Measurements from ENCODE around the gene SP140L.
"Not testable (repeated sequence)": the region's sequence is repeated elsewhere in the genome, so short reads cannot be mapped to it uniquely, and the experiment has no call there.

SP140L gene

GRCh38 chr2:230324503-230324902 lies 2.5 kb upstream of the SP140L start:
- DNase-seq: no peak

- DNase-seq: no peak
Measured at GRCh38 chr2:230325316-230326243, 1.4 kb upstream of the SP140L start.

DNA sequence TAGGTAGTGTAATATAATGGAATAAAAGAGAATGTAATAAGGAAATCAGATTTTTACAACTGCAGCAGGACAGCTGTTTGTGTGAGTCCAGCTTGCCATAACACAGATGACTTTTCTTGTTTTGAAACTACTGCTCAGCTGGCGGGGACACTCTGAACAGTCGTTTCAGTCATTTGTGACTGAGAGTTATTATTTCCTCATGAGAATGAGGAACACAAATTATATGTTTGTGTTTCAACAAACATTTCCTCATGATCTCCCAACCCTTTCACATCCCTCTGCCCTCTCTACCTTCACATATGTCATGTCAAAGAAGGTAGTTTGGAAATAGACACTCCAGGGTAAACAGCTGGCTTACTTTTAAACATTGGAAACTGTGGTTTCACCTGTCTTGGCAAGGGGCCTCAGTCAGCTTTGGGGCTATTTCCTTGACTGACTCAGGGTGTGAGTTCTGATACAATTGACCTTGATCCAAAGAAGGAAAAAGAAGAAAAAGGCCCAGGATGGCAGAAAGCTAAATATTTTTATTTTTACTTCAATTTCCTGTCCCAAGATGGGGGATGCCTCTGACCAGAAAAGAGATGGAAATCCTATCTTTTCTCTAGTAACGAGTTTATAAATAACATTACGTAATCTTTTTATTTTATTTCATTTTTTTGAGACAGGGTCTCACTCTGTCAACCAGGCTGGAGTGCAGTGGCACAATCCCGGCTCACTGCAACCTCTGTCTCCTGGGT lies 593 bp downstream of the SP140L start:
- DNase-seq: peak; percentile 71

GRCh38 chr2:230328155-230328458 lies 1.1 kb downstream of the SP140L start:
- DNase-seq: peak; percentile 43

DNA sequence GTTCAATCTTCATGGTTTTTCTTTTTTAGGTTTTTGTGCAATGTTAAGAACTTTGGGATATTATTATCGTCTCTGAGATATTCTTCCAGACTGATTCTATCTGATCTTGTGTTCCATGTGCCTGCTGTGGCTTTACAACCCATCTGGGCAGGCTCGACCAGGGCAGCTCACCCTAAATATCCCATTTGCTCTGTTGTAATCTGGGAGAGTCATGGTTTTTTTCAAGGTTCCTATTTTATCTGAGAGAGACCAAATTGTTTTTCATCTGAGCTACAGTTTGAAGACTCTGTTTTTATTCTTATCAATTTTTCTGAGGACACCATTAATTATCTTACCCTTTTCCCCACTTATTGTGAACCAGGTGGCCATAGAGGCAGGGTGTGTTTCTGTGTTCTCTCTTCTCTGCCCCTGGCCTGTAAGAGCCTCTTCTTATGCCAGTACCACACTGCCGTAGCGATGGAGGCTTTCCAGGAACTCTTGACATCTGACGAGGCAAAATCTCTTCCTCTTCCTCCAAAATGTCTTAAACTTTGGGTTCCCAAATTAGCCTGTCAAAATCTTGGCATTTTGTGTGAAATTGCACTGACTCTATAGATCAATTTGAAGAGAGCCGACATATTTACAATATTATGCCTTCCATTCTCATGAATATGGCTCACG lies 3.1 kb downstream of the SP140L start:
- peak; percentile 58 for DNase-seq

- peak; percentile 34 for DNase-seq
Measured at GRCh38 chr2:230330725-230331124, 3.7 kb downstream of the SP140L start.

DNA sequence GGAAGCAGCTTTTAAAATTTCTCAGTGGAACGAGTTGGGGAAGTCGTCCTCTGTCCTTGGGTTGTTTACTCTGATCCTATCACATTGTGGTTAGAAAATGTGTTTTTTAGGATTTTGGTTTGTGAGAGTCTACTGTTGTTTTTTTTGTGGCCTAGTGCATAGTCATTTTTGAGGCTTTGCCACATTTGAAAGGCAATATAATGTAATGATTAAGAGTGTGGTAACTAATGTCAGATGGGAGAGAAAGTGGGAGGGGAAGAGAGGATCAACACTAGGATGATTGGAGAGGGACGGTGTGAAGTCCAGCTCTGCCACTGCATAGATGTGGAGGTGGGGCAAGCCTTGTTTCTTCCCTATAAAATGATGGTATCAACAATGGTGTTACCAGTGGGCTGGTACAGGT lies 8.5 kb downstream of the SP140L start:
- DNase-seq: peak; percentile 94

DNA sequence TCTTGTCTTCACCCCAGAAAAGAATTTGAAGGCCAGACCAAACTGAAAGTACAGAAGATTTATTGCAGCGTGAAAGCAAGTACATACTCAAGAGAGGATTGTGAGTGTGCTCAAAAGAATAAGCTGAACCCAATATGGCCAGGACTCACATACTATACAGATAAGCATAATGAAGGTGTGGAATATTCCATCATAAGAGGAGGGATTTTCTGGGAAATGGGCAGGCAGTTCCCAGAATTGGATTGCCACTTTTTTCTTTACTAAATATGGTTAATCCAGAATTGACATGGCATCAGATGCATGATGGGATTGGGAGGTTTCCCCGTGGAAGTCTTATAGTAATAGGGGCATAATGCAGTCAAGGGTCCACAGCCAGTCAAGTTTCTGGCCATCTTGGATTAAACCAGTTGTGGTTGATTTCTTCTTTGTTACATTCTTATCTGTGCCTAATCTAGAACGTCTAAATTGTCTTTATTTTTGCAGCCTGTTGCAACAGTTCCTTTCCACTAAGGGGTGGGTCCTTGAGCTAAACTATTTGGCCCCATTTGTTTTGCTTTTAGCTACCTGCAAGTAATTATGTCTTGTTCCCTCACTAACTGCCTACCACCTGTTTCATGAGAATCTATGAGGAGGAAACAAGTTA lies 9.0 kb downstream of the SP140L start:
- DNase-seq: peak; percentile 94

DNA sequence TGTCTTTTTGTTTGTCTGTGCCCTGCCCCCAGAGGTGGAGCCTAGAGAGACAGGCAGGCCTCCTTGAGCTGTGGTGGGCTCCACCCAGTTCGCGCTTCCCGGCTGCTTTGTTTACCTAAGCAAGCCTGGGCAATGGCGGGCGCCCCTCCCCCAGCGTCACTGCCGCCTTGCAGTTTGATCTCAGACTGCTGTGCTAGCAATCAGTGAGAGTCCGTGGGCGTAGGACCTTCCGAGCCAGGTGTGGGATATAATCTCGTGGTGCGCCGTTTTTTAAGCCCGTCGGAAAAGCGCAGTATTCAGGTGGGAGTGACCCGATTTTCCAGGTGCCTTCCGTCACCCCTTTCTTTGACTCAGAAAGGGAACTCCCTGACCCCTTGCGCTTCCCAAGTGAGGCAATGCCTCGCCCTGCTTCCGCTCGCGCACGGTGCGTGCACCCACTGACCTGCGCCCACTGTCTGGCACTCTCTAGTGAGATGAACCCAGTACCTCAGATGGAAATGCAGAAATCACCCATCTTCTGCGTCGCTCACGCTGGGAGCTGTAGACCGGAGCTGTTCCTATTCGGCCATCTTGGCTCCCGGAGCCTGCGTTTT lies 15.0 kb downstream of the SP140L start:
- DNase-seq: not testable (repeated sequence)

GRCh38 chr2:230343041-230343624 lies 16.1 kb downstream of the SP140L start:
- not testable (repeated sequence) for DNase-seq

DNA sequence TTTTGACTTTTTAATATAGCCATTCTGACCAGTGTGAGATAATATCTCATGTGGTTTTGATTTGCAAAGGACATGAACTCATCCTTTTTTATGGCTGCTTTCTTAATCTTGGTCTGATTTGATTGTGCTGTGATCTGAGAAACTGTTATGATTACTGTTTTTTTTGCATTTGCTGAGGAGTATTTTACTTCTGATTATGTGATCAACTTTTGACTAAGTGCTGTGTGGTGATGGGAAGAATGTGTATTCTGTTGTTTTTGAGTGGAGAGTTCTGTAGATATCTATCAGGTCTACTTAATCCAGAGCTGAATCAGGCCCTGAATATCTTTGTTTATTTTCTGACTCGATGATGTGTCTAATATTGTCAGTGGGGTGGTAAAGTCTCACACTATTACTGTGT lies 16.8 kb downstream of the SP140L start:
- no peak for DNase-seq

DNA sequence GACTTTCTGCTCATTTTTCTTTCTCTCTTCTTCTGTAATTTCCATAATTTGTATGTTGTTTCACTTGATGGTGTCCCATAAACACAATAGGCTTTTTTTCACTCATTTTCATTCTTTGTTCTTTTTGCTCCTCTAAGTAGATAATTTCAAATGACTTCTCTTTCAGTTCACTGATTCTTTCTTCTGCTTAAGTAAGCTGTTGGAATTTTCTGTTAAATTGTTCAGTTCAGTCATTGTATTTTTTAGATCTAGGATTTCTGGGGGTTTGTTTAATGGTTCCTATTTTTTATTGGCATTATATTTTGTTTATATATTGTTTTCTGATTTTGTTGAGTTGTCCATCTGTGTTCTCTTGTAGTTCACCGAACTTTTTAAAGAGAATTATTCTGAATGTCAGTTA lies 19.5 kb downstream of the SP140L start:
- peak; percentile 7 for DNase-seq

GRCh38 chr2:230346921-230347533 lies 20.0 kb downstream of the SP140L start:
- DNase-seq: no peak

- DNase-seq: peak; percentile 70
Measured at GRCh38 chr2:230347659-230348305, 20.8 kb downstream of the SP140L start.

DNA sequence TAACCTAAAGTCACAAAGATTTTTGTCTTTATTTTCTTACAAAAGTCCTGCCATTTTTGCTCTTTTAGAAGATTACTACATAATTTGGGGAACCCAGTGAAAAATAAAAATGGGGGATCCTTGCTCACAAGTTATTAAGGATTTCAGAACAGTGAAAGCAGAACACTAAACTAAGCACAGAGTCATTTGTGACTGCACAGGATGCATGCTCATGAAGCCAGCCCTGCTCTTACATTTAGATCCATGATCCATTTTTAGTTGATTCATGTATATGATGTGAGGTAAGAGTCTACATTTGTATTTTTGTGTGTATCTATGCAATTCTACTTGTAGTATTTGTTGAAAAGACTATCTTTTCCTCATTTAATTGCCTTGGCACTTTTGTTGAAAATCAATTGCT lies 21.8 kb downstream of the SP140L start:
- DNase-seq: peak; percentile 32

DNA sequence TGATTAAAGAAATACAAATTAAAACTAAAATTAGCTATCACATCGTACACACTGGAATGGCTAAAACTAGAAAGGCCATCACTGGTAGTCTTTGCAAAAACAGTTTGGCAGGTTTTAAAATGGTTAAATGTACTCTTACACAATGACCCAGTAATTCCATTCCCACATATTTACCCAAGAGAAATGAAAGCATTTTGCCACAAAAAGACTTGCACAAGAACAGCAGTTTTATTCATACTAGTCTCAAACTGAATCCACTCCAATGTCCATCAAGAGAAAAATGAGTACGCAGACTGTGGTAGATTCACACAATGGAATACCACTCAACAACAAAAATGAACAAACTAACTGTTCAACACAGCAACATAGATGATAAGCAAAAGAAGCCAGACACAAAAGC lies 29.1 kb downstream of the SP140L start:
- no peak for DNase-seq

DNA sequence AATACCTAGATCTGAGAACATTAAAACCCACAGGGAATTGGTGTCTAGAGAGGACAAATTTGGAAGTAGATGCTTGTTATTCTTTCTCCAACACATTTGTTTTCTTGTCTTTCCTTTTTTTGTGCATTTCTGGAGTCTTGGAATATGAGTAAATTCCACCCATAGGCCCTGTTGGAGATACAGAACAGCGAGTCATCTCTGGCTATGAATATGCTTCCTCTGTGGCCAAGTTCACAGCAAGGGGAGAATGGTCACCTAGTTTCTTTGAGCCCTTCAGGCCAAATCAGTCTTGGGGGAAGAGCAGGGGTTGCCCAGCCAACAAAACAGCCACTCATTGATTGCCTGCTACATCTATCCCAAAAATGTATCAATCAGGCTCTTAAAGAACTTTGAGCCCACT lies 31.3 kb downstream of the SP140L start:
- DNase-seq: no peak

DNA sequence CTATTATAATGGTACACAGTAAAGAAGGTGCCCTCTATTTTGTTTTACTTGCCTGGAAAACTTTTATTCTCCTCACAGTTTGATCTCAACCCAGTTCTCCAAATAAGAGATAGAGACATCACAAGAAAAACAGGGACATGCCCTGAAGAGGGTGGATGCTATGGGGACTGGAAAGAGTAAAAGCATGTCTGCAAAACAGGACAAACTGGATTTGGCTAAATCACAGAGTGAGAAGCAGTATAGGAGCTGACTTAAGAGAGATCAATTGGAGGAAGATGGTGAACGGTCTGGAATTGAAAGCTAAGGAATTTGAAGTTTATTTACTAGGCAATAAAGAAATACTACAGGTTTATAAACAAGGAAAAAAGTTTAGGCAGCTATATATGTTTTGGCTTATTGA lies 33.0 kb downstream of the SP140L start:
- no peak for DNase-seq

GRCh38 chr2:230362030-230362691 lies 35.2 kb downstream of the SP140L start:
- DNase-seq: no peak

- no peak for DNase-seq
Measured at GRCh38 chr2:230382108-230382507, 55.1 kb downstream of the SP140L start.

DNA sequence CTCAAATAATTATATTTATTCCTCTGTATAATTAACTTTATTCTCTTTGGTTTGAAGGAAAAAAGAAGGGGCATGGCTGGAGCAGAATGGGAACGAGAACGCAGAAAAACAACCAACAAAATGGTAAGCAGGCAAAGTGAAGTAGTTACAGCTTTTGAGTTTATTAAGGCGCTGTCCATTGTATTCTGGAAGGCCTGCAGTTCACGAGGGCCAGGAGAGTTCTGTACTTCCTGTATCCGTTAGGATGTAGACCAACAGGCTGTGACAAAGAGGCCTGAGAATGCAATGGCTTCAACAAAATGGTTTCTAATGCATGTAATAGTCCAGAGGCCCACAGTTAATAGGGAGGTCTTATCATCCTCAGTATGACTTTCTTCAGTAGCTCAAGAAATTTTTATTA lies 56.5 kb downstream of the SP140L start:
- DNase-seq: no peak

All from OCI-M1 (cell line).